Tibial nerve (tissue), 4 donors: Measurements from ENCODE around the gene MIEF2. TPM values are rescaled to one million over a fixed set of nuclear protein-coding genes. Genes with fewer than 3 reads are reported as not detected.
A peak's percentile ranks its signal among the peaks of the same experiment; 100 is the strongest.

Source experiments
- DNase-seq, 2 donors: peaks; one replicate each; pipeline ENCODE4 v3.0.0-alpha.2; 2019; ENCODE audit warnings: low spot score in 2 of 2
- H3K27ac ChIP-seq, 4 donors: fragments of 200-600 bp; sonication (generic) in 3 of 4; one replicate each; pipeline ENCODE4 v1.5.1; 2017 to 2019; ENCODE audit warnings: mild to moderate bottlenecking in 1 of 4
- H3K27me3 ChIP-seq, 2 donors: fragments of 200-600 bp; sonication (generic) in 1 of 2; one replicate each; pipeline versions ENCODE4 v1.5.1 to v1.6.0; 2017 to 2019
- H3K36me3 ChIP-seq, 3 donors: fragments of 200-600 bp; sonication (generic); one replicate each; pipeline ENCODE4 v1.5.1; 2018 to 2019
- H3K4me1 ChIP-seq, 4 donors: fragments of 200-600 bp; sonication (generic) in 3 of 4; one replicate each; pipeline ENCODE4 v1.5.1; 2017 to 2019
- H3K4me3 ChIP-seq, 4 donors: fragments of 200-600 bp; sonication (generic) in 3 of 4; one replicate each; pipeline ENCODE4 v1.5.1; 2017 to 2019; ENCODE audit warnings: mild to moderate bottlenecking in 1 of 4, moderate library complexity in 1 of 4
- H3K9me3 ChIP-seq, 4 donors: fragments of 200-600 bp; sonication (generic) in 3 of 4; one replicate each; pipeline ENCODE4 v1.5.1; 2017 to 2019
- EP300 ChIP-seq, 2 donors: sonication (generic); formaldehyde crosslinking; IDR thresholded peaks; one replicate each; pipeline ENCODE4 v1.6.1; 2017; ENCODE audit warnings: antibody characterized with exemption in 2 of 2, mild to moderate bottlenecking in 1 of 2
- POLR2A ChIP-seq, 2 donors: fragments of 450-650 bp; IDR thresholded peaks; one replicate each; pipeline ENCODE4 v1.6.1; 2017; ENCODE audit warnings: antibody characterized with exemption in 2 of 2, mild to moderate bottlenecking in 2 of 2, moderate library complexity in 2 of 2
- WGBS, 2 donors: methylation state at CpG; one replicate each; pipeline ENCODE4 v1.1.5; 2018; 5-methylcytosine and 5-hydroxymethylcytosine counted together
- total RNA-seq, 4 donors: library from RNA; depleted of rRNA; stranded (reverse); fragments of >200 nt; gene quantifications; one replicate each; pipeline ENCODE4 v1.1.0, GENCODE V29; 2016
- TF ChIP-seq, protein P1 (sequence below), 5 experiments: fragments of 200-600 bp in 3 of 5; fragments of 450-650 bp in 2 of 5; sonication (generic) in 3 of 5; IDR thresholded peaks; one replicate each; pipeline ENCODE4 v1.5.1; 2016 to 2019; ENCODE audit warnings: antibody characterized with exemption in 5 of 5, mild to moderate bottlenecking in 3 of 5, moderate library complexity in 2 of 5

MIEF2 gene
- total RNA-seq, 4 donors from 2014 or later, result 16.2 to 31.7 (median 20.4) TPM

DNA sequence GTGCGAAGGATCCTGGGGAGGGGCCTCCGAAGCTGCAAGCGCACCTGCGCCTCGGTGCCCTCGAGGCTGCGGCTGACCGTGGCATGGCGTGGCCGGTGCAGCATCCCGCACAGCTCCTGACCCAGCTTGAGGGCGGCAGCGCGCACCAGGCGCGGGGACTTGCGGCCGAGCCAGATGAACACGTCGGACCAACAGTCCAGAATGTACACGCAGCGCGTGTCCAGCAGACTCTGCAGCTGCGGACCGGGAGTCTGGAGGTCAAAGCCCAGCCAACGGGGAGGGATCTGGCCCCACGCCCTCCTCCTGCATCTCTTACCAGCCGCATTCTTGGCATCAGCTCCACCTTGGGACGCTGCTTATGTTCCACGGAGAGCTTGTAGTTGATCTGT, 12.9 kb upstream of the MIEF2 start:
- Histone ChIP-seq H3K27ac (peak overlapping the region in 1 of 4 donors; percentile 62), H3K36me3 (peaks cover 0 to 100% (median 29%) of the 10 kb centered on the region in 3 donors), H3K9me3 (no peaks in the 10 kb centered on the region), H3K4me1 (peaks cover 0 to 27% (median 0%) of the 10 kb centered on the region in 4 donors), H3K27me3 (no peaks in the 10 kb centered on the region), H3K4me3 (no peak overlapping the region)
- TF ChIP-seq, protein P1, sequence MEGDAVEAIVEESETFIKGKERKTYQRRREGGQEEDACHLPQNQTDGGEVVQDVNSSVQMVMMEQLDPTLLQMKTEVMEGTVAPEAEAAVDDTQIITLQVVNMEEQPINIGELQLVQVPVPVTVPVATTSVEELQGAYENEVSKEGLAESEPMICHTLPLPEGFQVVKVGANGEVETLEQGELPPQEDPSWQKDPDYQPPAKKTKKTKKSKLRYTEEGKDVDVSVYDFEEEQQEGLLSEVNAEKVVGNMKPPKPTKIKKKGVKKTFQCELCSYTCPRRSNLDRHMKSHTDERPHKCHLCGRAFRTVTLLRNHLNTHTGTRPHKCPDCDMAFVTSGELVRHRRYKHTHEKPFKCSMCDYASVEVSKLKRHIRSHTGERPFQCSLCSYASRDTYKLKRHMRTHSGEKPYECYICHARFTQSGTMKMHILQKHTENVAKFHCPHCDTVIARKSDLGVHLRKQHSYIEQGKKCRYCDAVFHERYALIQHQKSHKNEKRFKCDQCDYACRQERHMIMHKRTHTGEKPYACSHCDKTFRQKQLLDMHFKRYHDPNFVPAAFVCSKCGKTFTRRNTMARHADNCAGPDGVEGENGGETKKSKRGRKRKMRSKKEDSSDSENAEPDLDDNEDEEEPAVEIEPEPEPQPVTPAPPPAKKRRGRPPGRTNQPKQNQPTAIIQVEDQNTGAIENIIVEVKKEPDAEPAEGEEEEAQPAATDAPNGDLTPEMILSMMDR (IDR thresholded peaks at IDR 0.05), result no peak
- TF ChIP-seq EP300 (IDR thresholded peaks at IDR 0.05) (no peak), POLR2A (IDR thresholded peaks at IDR 0.05) (no peak)
- DNase-seq, result no peak
- 68 to 79% methylated on average over 29 of the region's 30 CpGs for WGBS, 2 donors

DNA sequence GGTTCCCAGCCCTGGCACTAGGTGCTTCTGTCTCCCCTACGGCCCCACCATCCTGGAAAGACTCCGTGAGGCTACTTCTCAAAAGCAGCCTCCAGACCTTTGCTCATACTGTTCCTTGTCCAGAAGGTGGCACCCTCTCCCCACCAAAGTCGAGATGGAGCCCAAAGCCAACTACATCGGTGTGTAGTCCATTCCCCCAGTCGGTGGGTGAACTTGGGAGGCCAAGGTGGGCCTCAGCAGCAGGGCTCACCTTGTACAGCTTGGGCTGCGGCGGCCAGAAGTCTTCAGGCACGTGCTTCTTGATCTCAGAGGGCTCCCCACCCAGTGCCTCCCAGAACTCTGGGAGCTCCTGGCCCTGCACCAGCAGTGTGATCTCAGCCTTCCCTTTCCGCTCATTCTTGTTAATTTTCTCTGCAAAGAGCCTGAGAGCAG, 12.1 kb upstream of the MIEF2 start:
- peak in 1 of 2 donors; percentile 49 for DNase-seq
- H3K4me3 ChIP-seq, result no peak overlapping the region
- peaks cover 0 to 100% (median 33%) of the 10 kb centered on the region in 3 donors for H3K36me3 ChIP-seq
- H3K27me3 ChIP-seq, result no peaks in the 10 kb centered on the region
- H3K4me1 ChIP-seq, result peaks cover 0 to 27% (median 0%) of the 10 kb centered on the region in 4 donors
- WGBS, 2 donors, result 29% methylated on average over 9 of the region's 9 CpGs
- TF ChIP-seq POLR2A (IDR thresholded peaks at IDR 0.05) (no peak), EP300 (IDR thresholded peaks at IDR 0.05) (peak in 1 of 2 donors; percentile 29)
- TF ChIP-seq, protein P1 (IDR thresholded peaks at IDR 0.05), result peak; percentile 45 to 77 (median 59)
- H3K27ac ChIP-seq, result peak overlapping the region in 2 of 4 donors; percentile 29 to 62
- no peaks in the 10 kb centered on the region for H3K9me3 ChIP-seq

DNA sequence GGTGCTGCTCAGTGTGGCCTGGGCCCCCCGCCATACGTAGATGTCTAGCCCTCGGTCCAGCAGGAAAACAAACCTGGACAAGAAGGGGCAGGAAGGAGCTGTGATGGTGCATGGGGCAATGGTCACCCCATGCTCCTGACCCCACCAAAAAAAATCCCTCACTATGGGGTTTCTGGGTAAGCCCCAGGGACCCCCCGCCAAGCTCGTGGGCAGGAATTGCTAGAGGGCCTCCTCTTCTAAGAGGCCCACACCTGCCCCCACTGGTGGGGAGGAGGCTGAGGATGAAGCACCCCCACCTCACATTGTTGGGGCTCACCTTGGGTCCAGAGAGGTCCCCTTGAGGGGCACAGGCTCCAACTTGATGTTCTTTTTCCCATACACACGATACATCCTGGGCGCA, 11.7 kb upstream of the MIEF2 start:
- Histone ChIP-seq H3K27me3 (no peaks in the 10 kb centered on the region), H3K36me3 (peaks cover 0 to 100% (median 38%) of the 10 kb centered on the region in 3 donors), H3K9me3 (no peaks in the 10 kb centered on the region), H3K27ac (peak overlapping the region in 2 of 4 donors; percentile 29 to 62), H3K4me1 (peaks cover 0 to 27% (median 0%) of the 10 kb centered on the region in 4 donors), H3K4me3 (no peak overlapping the region)
- 83 to 89% methylated on average over 7 of the region's 7 CpGs for WGBS, 2 donors
- no peak for DNase-seq
- TF ChIP-seq POLR2A (IDR thresholded peaks at IDR 0.05) (no peak), EP300 (IDR thresholded peaks at IDR 0.05) (no peak)
- TF ChIP-seq, protein P1 (IDR thresholded peaks at IDR 0.05), result no peak

DNA sequence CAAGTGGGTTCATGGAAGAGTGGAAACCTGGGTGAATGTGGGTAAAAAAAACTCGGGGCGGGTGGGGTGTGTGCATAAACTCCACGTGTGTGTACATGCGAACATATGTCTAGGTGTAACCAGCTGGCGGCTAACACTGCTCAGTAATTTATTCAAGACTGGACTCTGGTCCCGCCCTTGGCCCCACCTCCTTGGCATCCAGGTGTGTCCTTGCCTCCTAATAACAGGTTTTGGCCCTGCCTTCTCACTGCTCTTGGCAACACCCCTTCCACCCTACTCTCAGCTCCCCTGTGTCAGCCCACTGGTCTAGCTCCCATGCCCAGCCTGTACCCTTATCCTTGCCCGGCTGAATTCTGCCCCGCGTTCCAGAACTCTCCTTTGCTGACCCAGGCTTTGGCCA, 10.2 kb upstream of the MIEF2 start:
- Histone ChIP-seq H3K27ac (no peak overlapping the region), H3K36me3 (peaks cover 0 to 100% (median 49%) of the 10 kb centered on the region in 3 donors), H3K9me3 (no peaks in the 10 kb centered on the region), H3K4me1 (peaks cover 0 to 27% (median 0%) of the 10 kb centered on the region in 4 donors), H3K4me3 (no peak overlapping the region), H3K27me3 (no peaks in the 10 kb centered on the region)
- no peak for TF ChIP-seq POLR2A (IDR thresholded peaks at IDR 0.05)
- TF ChIP-seq, protein P1 (IDR thresholded peaks at IDR 0.05), result no peak
- TF ChIP-seq EP300 (IDR thresholded peaks at IDR 0.05), result no peak
- DNase-seq, result no peak
- WGBS, 2 donors, result 84 to 86% methylated on average over 9 of the region's 9 CpGs

GRCh38 chr17:18250708-18251107, 9.8 kb upstream of the MIEF2 start:
- no peaks in the 10 kb centered on the region for H3K27me3 ChIP-seq
- peaks cover 0 to 28% (median 0%) of the 10 kb centered on the region in 4 donors for H3K4me1 ChIP-seq
- TF ChIP-seq POLR2A (IDR thresholded peaks at IDR 0.05), result no peak
- no peak overlapping the region for H3K4me3 ChIP-seq
- 90 to 94% methylated on average over 14 of the region's 14 CpGs for WGBS, 2 donors
- H3K36me3 ChIP-seq, result peaks cover 0 to 100% (median 47%) of the 10 kb centered on the region in 3 donors
- no peaks in the 10 kb centered on the region for H3K9me3 ChIP-seq
- H3K27ac ChIP-seq, result no peak overlapping the region
- DNase-seq, result no peak
